ENCODE results near the gene PLCB1.

PLCB1 gene

GRCh38 chr20:8390037-8390433 lies 258.0 kb downstream of the PLCB1 start:
- TF ChIP-seq CTCF (IDR thresholded peaks at IDR 0.05; ENCODE audit: low read depth, low read length, missing control alignments), result no peak
- DNase-seq (ENCODE audit: low read depth), result no peak
- in situ Hi-C loops (cut with HindIII; ENCODE audit: low sequenced_read_pairs), result loop anchor here (10.0 kb wide), 1 partner anchor 255 kb away; the partner anchor contains the start of gene PLCB1
- no peak overlapping the region for H3K4me3 ChIP-seq (ENCODE audit: low read depth, low read length)

GRCh38 chr20:8390500-8390899 lies 258.4 kb downstream of the PLCB1 start:
- no peak for DNase-seq (ENCODE audit: low read depth)
- no peak for TF ChIP-seq CTCF (IDR thresholded peaks at IDR 0.05; ENCODE audit: low read depth, low read length, missing control alignments)
- no peak overlapping the region for H3K4me3 ChIP-seq (ENCODE audit: low read depth, low read length)
- in situ Hi-C loops (cut with HindIII; ENCODE audit: low sequenced_read_pairs), result loop anchor here (10.0 kb wide), 1 partner anchor 256 kb away; the partner anchor contains the start of gene PLCB1

- TF ChIP-seq CTCF (IDR thresholded peaks at IDR 0.05; ENCODE audit: low read depth, low read length, missing control alignments), result no peak
Observed at GRCh38 chr20:8393381-8393780, 261.3 kb downstream of the PLCB1 start.

GRCh38 chr20:8394308-8394945 lies 262.4 kb downstream of the PLCB1 start:
- TF ChIP-seq CTCF (IDR thresholded peaks at IDR 0.05; ENCODE audit: low read depth, low read length, missing control alignments), result no peak
- no peak overlapping the region for H3K4me3 ChIP-seq (ENCODE audit: low read depth, low read length)
- in situ Hi-C loops (cut with HindIII; ENCODE audit: low sequenced_read_pairs), result loop anchor here (10.0 kb wide), 1 partner anchor 260 kb away; the partner anchor contains the start of gene PLCB1
- no peak for DNase-seq (ENCODE audit: low read depth)

More at GRCh38 chr20:8393381-8393780, 261.3 kb downstream of the PLCB1 start:
- in situ Hi-C loops (cut with HindIII; ENCODE audit: low sequenced_read_pairs), result loop anchor here (10.0 kb wide), 1 partner anchor 259 kb away; the partner anchor contains the start of gene PLCB1
- no peak for DNase-seq (ENCODE audit: low read depth)
- no peak overlapping the region for H3K4me3 ChIP-seq (ENCODE audit: low read depth, low read length)

- no peak overlapping the region for H3K4me3 ChIP-seq (ENCODE audit: low read depth, low read length)
- TF ChIP-seq CTCF (IDR thresholded peaks at IDR 0.05; ENCODE audit: low read depth, low read length, missing control alignments), result no peak
- in situ Hi-C loops (cut with HindIII; ENCODE audit: low sequenced_read_pairs), result loop anchor here (10.0 kb wide), 1 partner anchor 261 kb away; the partner anchor contains the start of gene PLCB1
- no peak for DNase-seq (ENCODE audit: low read depth)
Observed at GRCh38 chr20:8395956-8396355, 263.9 kb downstream of the PLCB1 start.

- no peak for DNase-seq (ENCODE audit: low read depth)
- no peak overlapping the region for H3K4me3 ChIP-seq (ENCODE audit: low read depth, low read length)
- in situ Hi-C loops (cut with HindIII; ENCODE audit: low sequenced_read_pairs), result loop anchor here (10.0 kb wide), 1 partner anchor 264 kb away; the partner anchor contains the start of gene PLCB1
- no peak for TF ChIP-seq CTCF (IDR thresholded peaks at IDR 0.05; ENCODE audit: low read depth, low read length, missing control alignments)
Observed at GRCh38 chr20:8398263-8399051, 266.4 kb downstream of the PLCB1 start.
